Parathyroid adenoma (tissue), 2 donors: ENCODE data around the gene RELL2.

Experiments used
- H2AFZ ChIP-seq: fragments of 300-600 bp; sonication (generic); one replicate; pipeline ENCODE4 v1.7.0; 2017; ENCODE audit warnings: antibody characterized with exemption, mild to moderate bottlenecking
- H3K27ac ChIP-seq: fragments of 300-600 bp; sonication (generic); one replicate; pipeline ENCODE4 v1.7.0; 2017
- H3K27me3 ChIP-seq: fragments of 300-600 bp; sonication (generic); one replicate; pipeline ENCODE4 v1.7.0; 2017; ENCODE audit warnings: low read length; ENCODE audit not compliant: control insufficient read depth, insufficient read depth
- H3K36me3 ChIP-seq: fragments of 300-600 bp; sonication (generic); one replicate; pipeline ENCODE4 v1.7.0; 2017; ENCODE audit warnings: low read length; ENCODE audit not compliant: control insufficient read depth, insufficient read depth
- H3K4me1 ChIP-seq: fragments of 300-600 bp; sonication (generic); one replicate; pipeline ENCODE4 v1.7.0; 2017; ENCODE audit warnings: control low read depth
- H3K4me2 ChIP-seq: fragments of 300-600 bp; sonication (generic); one replicate; pipeline ENCODE4 v1.7.0; 2017; ENCODE audit warnings: low read length
- H3K4me3 ChIP-seq: fragments of 300-600 bp; sonication (generic); one replicate; pipeline ENCODE4 v1.7.0; 2017; ENCODE audit warnings: low read depth, low read length
- H3K79me2 ChIP-seq: fragments of 300-600 bp; sonication (generic); one replicate; pipeline ENCODE4 v1.7.0; 2017; ENCODE audit warnings: control low read depth
- H3K9ac ChIP-seq: fragments of 300-600 bp; sonication (generic); one replicate; pipeline ENCODE4 v1.7.0; 2017; ENCODE audit warnings: mild to moderate bottlenecking
- H3K9me3 ChIP-seq: fragments of 300-600 bp; sonication (generic); one replicate; pipeline ENCODE4 v1.7.0; 2017; ENCODE audit warnings: low read length; ENCODE audit not compliant: control insufficient read depth
- TF ChIP-seq, protein P1 (sequence below): fragments of 300-600 bp; sonication (generic); IDR thresholded peaks from one replicate; pipeline ENCODE4 v1.7.0; 2017; ENCODE audit warnings: antibody characterized with exemption, mild to moderate bottlenecking
- donor health status: primary hyperparathyroidism.

RELL2 gene

DNA sequence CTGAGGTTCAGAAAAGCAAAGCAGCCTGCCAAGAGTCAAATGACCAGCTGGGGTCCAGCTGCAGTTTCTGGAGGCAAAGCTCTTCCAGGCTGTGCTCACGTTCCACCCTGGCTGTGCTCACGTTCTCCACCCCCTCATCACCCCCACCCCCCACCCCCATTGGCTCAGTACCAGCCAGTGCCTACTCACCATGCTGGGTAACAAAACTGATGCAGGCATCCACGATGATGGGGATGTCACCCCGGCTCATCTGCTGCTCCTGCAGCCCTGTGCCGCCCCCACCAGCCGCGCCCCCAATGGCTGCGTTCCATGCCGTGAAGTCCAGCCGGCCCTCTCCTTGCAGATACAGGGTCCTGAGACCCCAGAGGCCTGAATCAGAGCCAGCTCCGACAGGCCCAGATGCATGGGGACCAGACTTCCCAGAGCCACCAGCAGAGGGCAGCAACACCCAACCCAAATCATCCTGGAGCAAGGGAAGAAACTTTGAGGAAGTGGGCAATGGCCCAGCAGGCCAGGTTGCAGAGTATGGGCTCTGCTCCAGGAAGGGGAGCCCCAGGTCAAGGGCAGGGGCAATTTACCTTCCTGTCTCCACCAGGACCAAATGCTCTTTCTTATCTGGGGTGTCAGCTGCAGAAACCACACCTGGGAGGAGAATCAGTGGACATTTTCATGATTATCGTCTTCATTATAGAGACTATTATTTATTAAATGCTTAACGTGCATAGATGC, 28.1 kb downstream of the RELL2 start:
- Histone ChIP-seq H3K4me2 (no peak overlapping the region), H3K9ac (no peak overlapping the region), H3K4me1 (peaks cover 5% of the 10 kb centered on the region), H3K27me3 (no peaks in the 10 kb centered on the region), H3K36me3 (no peaks in the 10 kb centered on the region), H3K9me3 (no peaks in the 10 kb centered on the region), H3K4me3 (no peak overlapping the region), H3K79me2 (peaks cover 2% of the 10 kb centered on the region), H2AFZ (peak overlapping the region; percentile 33), H3K27ac (no peak overlapping the region)
- TF ChIP-seq, protein P1, sequence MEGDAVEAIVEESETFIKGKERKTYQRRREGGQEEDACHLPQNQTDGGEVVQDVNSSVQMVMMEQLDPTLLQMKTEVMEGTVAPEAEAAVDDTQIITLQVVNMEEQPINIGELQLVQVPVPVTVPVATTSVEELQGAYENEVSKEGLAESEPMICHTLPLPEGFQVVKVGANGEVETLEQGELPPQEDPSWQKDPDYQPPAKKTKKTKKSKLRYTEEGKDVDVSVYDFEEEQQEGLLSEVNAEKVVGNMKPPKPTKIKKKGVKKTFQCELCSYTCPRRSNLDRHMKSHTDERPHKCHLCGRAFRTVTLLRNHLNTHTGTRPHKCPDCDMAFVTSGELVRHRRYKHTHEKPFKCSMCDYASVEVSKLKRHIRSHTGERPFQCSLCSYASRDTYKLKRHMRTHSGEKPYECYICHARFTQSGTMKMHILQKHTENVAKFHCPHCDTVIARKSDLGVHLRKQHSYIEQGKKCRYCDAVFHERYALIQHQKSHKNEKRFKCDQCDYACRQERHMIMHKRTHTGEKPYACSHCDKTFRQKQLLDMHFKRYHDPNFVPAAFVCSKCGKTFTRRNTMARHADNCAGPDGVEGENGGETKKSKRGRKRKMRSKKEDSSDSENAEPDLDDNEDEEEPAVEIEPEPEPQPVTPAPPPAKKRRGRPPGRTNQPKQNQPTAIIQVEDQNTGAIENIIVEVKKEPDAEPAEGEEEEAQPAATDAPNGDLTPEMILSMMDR: peak; percentile 97

DNA sequence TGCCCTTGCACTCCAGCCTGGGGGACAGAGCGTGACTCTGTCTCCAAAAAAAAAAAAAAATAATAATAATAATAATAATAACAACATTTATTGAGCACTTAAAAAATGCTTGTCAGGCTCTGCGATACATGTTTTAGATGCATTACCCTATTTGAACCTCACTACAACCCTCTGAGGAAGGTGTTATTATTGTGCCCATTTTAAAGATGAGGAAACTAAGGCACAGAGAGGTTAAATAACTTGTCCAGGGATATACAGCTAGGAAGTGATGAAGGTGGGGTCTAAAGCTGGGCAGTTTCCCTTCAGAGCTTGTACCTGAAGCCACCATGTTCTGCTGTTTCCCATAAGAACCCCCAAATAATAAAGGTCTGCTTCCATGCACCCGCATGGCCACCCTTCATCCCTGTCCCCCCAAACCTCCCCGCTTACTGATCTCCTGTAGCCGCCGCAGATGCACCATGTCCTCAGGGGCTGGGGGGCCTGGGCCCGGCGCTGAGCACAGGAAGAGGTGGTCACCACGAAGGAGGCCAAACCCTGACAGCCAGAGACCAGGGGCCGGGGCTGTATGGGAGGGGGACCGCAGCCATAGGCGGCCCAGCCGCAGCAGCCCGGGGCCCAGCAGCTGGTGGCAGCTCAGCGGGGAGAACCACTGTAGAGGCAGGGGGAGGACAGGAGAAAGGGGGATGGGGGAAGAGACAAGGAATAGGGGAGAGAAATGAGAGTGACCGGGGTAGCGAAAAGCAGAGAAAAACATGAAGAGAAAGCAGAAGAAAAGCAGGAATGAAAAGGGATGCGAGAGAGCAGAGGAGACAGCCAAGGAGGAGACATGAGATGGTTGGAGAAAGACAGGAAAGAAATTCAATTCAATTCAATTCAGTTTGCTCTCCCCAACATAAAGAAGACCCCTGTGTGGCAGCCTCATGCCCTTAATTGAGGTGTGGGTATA, 29.5 kb downstream of the RELL2 start:
- H2AFZ ChIP-seq: no peak overlapping the region
- H3K36me3 ChIP-seq: no peaks in the 10 kb centered on the region
- H3K27me3 ChIP-seq: no peaks in the 10 kb centered on the region

DNA sequence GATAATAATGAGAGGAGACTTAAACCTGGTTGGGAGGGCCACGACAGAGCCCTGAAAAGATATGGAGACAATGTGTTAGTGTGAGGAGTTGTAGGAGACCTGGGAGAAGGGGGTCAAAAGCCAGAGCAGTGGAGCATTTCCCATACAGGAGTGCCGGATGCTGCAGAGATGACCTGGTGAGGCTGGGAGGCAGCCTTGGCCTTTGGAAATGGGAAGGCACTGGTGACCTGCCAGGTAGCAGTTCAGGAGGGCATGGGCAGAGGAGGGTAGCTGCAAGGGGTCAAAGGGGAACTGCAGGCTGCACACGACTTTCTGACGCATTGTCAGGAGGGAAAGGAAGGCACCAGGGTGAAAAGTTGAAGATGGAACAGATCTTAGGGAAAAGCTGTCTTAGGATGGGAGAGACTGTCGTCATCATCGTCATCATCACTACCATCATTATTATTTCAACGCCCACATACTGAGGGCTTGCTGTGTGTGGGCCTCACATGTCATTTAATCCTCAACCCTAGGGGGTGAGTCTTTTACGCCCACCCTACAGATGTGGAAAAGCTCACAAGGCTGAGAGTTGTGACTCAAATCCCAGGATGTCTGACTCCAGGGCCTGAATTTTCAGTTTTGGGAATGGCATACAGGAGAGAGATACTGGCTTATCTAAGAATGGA, 31.9 kb downstream of the RELL2 start:
- Histone ChIP-seq H2AFZ (no peak overlapping the region), H3K27me3 (no peaks in the 10 kb centered on the region), H3K36me3 (no peaks in the 10 kb centered on the region), H3K27ac (no peak overlapping the region), H3K9me3 (no peaks in the 10 kb centered on the region), H3K4me2 (no peak overlapping the region), H3K4me1 (peaks cover 7% of the 10 kb centered on the region), H3K79me2 (no peaks in the 10 kb centered on the region), H3K9ac (no peak overlapping the region), H3K4me3 (no peak overlapping the region)
- TF ChIP-seq, protein P1: no peak

More for the DNA sequence above, 29.5 kb downstream of the RELL2 start:
- H3K4me2 ChIP-seq: no peak overlapping the region
- H3K4me1 ChIP-seq: peaks cover 5% of the 10 kb centered on the region
- H3K9me3 ChIP-seq: no peaks in the 10 kb centered on the region
- no peak overlapping the region for H3K9ac ChIP-seq
- H3K79me2 ChIP-seq: peaks cover 2% of the 10 kb centered on the region
- no peak overlapping the region for H3K4me3 ChIP-seq
- no peak overlapping the region for H3K27ac ChIP-seq
- TF ChIP-seq, protein P1: no peak

DNA sequence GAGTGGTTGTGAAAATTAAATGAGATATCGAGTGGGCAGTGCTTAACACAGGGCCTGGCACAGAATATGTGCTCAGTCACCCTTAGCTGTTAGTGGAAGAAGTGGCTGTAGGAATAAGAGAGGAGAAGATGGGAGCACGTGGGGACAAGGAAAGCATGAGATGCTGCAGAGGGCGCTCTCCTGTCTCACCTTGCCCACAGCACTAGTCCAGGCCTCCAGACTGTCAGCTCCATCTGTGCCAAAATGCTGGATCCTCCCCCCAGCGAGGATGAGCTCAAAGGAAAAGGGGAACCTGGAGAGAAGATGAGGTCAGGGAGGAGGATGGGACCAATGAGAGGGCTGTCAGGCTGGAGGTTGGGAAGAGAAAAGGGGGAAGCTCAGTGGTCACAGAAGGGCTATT, 32.7 kb downstream of the RELL2 start:
- H3K4me3 ChIP-seq: no peak overlapping the region
- H3K9me3 ChIP-seq: no peaks in the 10 kb centered on the region
- H2AFZ ChIP-seq: no peak overlapping the region
- TF ChIP-seq, protein P1: no peak
- no peaks in the 10 kb centered on the region for H3K27me3 ChIP-seq
- no peak overlapping the region for H3K4me2 ChIP-seq
- H3K79me2 ChIP-seq: no peaks in the 10 kb centered on the region
- H3K9ac ChIP-seq: no peak overlapping the region
- no peak overlapping the region for H3K27ac ChIP-seq
- H3K36me3 ChIP-seq: no peaks in the 10 kb centered on the region
- H3K4me1 ChIP-seq: peaks cover 7% of the 10 kb centered on the region
